Measurements from ENCODE around the gene DNAAF5. TPM values are rescaled to one million over a fixed set of nuclear protein-coding genes. Genes with fewer than 3 reads are reported as not detected.

Gene DNAAF5
- polyA plus RNA-seq, 1 of the 3 experiments (the other 2 are of a cell fraction) = 58.5 TPM

DNA sequence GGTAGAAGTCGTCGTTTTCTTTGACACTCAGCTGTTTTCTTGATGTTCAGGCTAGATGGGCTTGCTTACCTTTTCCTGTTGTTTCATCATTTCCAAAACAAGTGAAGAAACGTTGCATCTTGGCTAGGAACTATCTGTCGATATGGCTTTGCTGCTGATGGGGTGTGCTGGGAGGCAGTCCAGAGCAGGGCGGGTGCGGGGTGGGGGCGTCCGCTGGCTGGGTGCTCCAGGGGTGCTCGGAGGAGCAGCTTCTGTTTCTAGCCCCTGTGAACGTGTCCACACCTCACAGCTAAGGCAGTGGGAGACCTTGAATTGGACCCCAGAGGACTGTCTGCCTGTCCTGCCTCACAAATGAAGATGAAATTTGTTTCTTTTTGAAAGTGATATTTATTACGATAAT, 98.2 kb downstream of the DNAAF5 start:
- peaks cover 7% of the 10 kb centered on the region for H3F3A ChIP-seq (replicated peaks; ENCODE audit: insufficient read depth)
- peaks cover 31 to 35% of the 10 kb centered on the region in 2 experiments; a peak in 3 of 4 replicates for H3K4me1 ChIP-seq (ENCODE audit: control insufficient read depth in 1 of 2, insufficient read depth in 2 of 2, low read depth in 1 of 2, low read length in 1 of 2)
- no peak overlapping the region for H2AFZ ChIP-seq (ENCODE audit: low read depth)
- TF ChIP-seq GATA2 (CRISPR knock-in tag; IDR thresholded peaks at IDR 0.05) (no peak), FOSL2 (IDR thresholded peaks at IDR 0.05; ENCODE audit: borderline replicate concordance, low read depth) (no peak), JUND (IDR thresholded peaks at IDR 0.05) (no peak), NRF1 (IDR thresholded peaks at IDR 0.05; ENCODE audit: low read depth, low read length) (no peak), SIN3A (IDR thresholded peaks at IDR 0.05; ENCODE audit: borderline replicate concordance, low read depth, low read length) (no peak), FOXJ3 (CRISPR knock-in tag; IDR thresholded peaks at IDR 0.05) (no peak), IRF3 (IDR thresholded peaks at IDR 0.05; ENCODE audit: low read depth, low read length) (no peak), RFX5 (IDR thresholded peaks at IDR 0.05; ENCODE audit: low read length) (no peak), RCOR1 (IDR thresholded peaks at IDR 0.05; ENCODE audit: low read length) (no peak), MAX (IDR thresholded peaks at IDR 0.05; ENCODE audit: low read depth) (no peak), FOXM1 (IDR thresholded peaks at IDR 0.05; ENCODE audit: low read depth) (no peak), MXI1 (IDR thresholded peaks at IDR 0.05; ENCODE audit: low read depth, low read length) (no peak), RXRA (IDR thresholded peaks at IDR 0.05; ENCODE audit: borderline replicate concordance, low read depth) (no peak), EZH2phosphoT487 (IDR thresholded peaks at IDR 0.05; ENCODE audit: borderline replicate concordance, low read depth) (no peak), CHD2 (IDR thresholded peaks at IDR 0.05; ENCODE audit: low read length, partially characterized antibody) (no peak), EP300 (IDR thresholded peaks at IDR 0.05; ENCODE audit: borderline replicate concordance in 1 of 2, low read depth in 1 of 2, low read length in 1 of 2) (no peak), GABPA (IDR thresholded peaks at IDR 0.05; ENCODE audit: low read depth) (no peak)
- TF ChIP-seq, protein P1, sequence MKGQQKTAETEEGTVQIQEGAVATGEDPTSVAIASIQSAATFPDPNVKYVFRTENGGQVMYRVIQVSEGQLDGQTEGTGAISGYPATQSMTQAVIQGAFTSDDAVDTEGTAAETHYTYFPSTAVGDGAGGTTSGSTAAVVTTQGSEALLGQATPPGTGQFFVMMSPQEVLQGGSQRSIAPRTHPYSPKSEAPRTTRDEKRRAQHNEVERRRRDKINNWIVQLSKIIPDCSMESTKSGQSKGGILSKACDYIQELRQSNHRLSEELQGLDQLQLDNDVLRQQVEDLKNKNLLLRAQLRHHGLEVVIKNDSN (IDR thresholded peaks at IDR 0.05; ENCODE audit: borderline replicate concordance, low read depth) = no peak
- TF ChIP-seq, protein P2, sequence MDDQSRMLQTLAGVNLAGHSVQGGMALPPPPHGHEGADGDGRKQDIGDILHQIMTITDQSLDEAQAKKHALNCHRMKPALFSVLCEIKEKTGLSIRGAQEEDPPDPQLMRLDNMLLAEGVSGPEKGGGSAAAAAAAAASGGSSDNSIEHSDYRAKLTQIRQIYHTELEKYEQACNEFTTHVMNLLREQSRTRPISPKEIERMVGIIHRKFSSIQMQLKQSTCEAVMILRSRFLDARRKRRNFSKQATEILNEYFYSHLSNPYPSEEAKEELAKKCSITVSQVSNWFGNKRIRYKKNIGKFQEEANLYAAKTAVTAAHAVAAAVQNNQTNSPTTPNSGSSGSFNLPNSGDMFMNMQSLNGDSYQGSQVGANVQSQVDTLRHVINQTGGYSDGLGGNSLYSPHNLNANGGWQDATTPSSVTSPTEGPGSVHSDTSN (IDR thresholded peaks at IDR 0.05) = no peak
- H3K36me3 ChIP-seq (replicated peaks in 1 of 2; ENCODE audit: control insufficient read depth in 1 of 2, insufficient read depth in 2 of 2, low read length in 1 of 2) = peaks cover 2 to 19% of the 10 kb centered on the region in 2 experiments
- no peaks in the 10 kb centered on the region for H3K9me2 ChIP-seq
- WGBS (ENCODE audit: low lambda C conversion rate) = 90% methylated on average over 11 of the region's 11 CpGs
- ChIA-PET CTCF (interaction anchor here (0.7 to 3.9 kb wide), 7 partner anchors 8 to 491 kb away, joined by 3 to 31 read pairs (median 4); partner anchors contain the start of gene SUN1), POLR2A (interaction anchor here (1.1 to 1.2 kb wide), 2 partner anchors 43 to 52 kb away, joined by 4 to 6 read pairs; partner anchors contain the start of gene GET4)
- H3K27me3 ChIP-seq (ENCODE audit: insufficient read depth) = no peaks in the 10 kb centered on the region
- no peaks in the 10 kb centered on the region for H3K9me3 ChIP-seq
- no peak overlapping the region for H3K9ac ChIP-seq
- H3K27ac ChIP-seq (ENCODE audit: low read depth in 2 of 2, low read length in 1 of 2) = peak overlapping the region in 1 of 2 experiments; percentile 5; a peak in 1 of 4 replicates
- H4K20me1 ChIP-seq (ENCODE audit: insufficient read depth) = peaks cover 47% of the 10 kb centered on the region
- peaks cover 100% of the 10 kb centered on the region for H3K79me2 ChIP-seq (ENCODE audit: insufficient read depth)
- H3K4me2 ChIP-seq = no peak overlapping the region
- no peak overlapping the region for H3K4me3 ChIP-seq (ENCODE audit: low read depth in 2 of 2, low read length in 1 of 2)
- DNase-seq = no peak
